H1 (cell line): Measurements from ENCODE around the gene PKP3. TPM values are rescaled to one million over a fixed set of nuclear protein-coding genes. Genes with fewer than 3 reads are reported as not detected.

Experiments used
- CTCF ChIA-PET: fragments of 300-600 bp; sonication (Branson Sonifier 250); formaldehyde crosslinking; loops from one replicate; lab custom pipeline; 2021; ENCODE audit not compliant: partially characterized antibody; lab: Charles Lee
- POLR2A ChIA-PET: fragments of 300-600 bp; sonication (Branson Sonifier 250); formaldehyde crosslinking; loops from one replicate; lab custom pipeline; 2021; ENCODE audit warnings: inconsistent platforms; ENCODE audit not compliant: partially characterized antibody; lab: Charles Lee
- DNase-seq, 2 experiments: peaks; one replicate each; pipeline versions ENCODE4 v3.0.0 to v3.0.0-alpha.2; 2010 to 2022; ENCODE audit warnings: low spot score in 2 of 2, low read depth in 1 of 2, mixed read lengths in 1 of 2
- FAIRE-seq: peaks from 2 replicates; lab custom pipeline; 2011; peaks lifted over from hg19 to GRCh38; lab: Jason Lieb, UNC
- H2AFZ ChIP-seq: 2 replicates; pipeline ENCODE4 v1.8.1; 2012; ENCODE audit warnings: low read length, inconsistent platforms
- H2AK5ac ChIP-seq: 2 replicates; pipeline ENCODE4 v1.6.1; 2013; ENCODE audit warnings: low read depth, low read length
- H2BK120ac ChIP-seq: replicated peaks from 2 replicates; pipeline ENCODE3; 2013; ENCODE audit warnings: low read depth, low read length, inconsistent platforms
- H2BK12ac ChIP-seq: 2 replicates; pipeline ENCODE4 v1.6.1; 2013; ENCODE audit warnings: low read depth, low read length
- H2BK15ac ChIP-seq: 2 replicates; pipeline ENCODE4 v1.6.1; 2013; ENCODE audit warnings: low read length
- H2BK20ac ChIP-seq: 2 replicates; pipeline ENCODE4 v1.6.1; 2013; ENCODE audit warnings: low read length
- H2BK5ac ChIP-seq: 2 replicates; pipeline ENCODE4 v1.6.1; 2013; ENCODE audit warnings: low read depth, low read length
- H3K14ac ChIP-seq: 2 replicates; pipeline ENCODE4 v1.6.1; 2013; ENCODE audit warnings: inconsistent platforms; ENCODE audit not compliant: insufficient read length
- H3K18ac ChIP-seq: 2 replicates; pipeline ENCODE4 v1.6.1; 2013; ENCODE audit warnings: low read length; ENCODE audit errors: extremely low read depth
- H3K23ac ChIP-seq: 2 replicates; pipeline ENCODE4 v1.6.1; 2013; ENCODE audit warnings: inconsistent platforms; ENCODE audit not compliant: insufficient read length
- H3K23me2 ChIP-seq: 2 replicates; pipeline ENCODE4 v1.6.1; 2013; ENCODE audit warnings: low read depth, low read length
- H3K27ac ChIP-seq: 2 replicates; pipeline ENCODE4 v1.6.1; 2011; ENCODE audit warnings: low read depth, low read length, inconsistent platforms
- H3K27me3 ChIP-seq, 4 experiments: replicated peaks in 1 of 4; 1 replicate in 1 of 4; 2 replicates in 3 of 4; pipeline versions ENCODE4 v1.6.1 to v1.8.1; 2011 to 2013; ENCODE audit warnings: low read length in 3 of 4, mild to moderate bottlenecking in 3 of 4, inconsistent platforms in 2 of 4, mixed read lengths in 2 of 4, moderate library complexity in 1 of 4; ENCODE audit not compliant: control insufficient read depth in 3 of 4, insufficient read depth in 3 of 4; ENCODE audit errors: extremely low read depth in 1 of 4
- H3K36me3 ChIP-seq, 4 experiments: 2 replicates each; pipeline versions ENCODE4 v1.6.1 to v1.8.1; 2011 to 2013; ENCODE audit warnings: mild to moderate bottlenecking in 4 of 4, low read length in 3 of 4, moderate library complexity in 2 of 4, control low read depth in 1 of 4, inconsistent platforms in 1 of 4; ENCODE audit not compliant: insufficient read depth in 4 of 4, control insufficient read depth in 2 of 4
- H3K4ac ChIP-seq: replicated peaks from 2 replicates; pipeline ENCODE3; 2013; ENCODE audit warnings: low read length, low read depth, mixed read lengths, inconsistent platforms; ENCODE audit not compliant: insufficient read length
- H3K4me1 ChIP-seq, 4 experiments: replicated peaks in 1 of 4; 1 replicate in 1 of 4; 2 replicates in 3 of 4; pipeline versions ENCODE4 v1.6.1 to v1.8.1; 2011 to 2013; ENCODE audit warnings: low read length in 3 of 4, inconsistent platforms in 2 of 4, mixed read lengths in 1 of 4; ENCODE audit not compliant: insufficient read depth in 4 of 4, control insufficient read depth in 3 of 4
- H3K4me2 ChIP-seq, 2 experiments: 2 replicates each; pipeline versions ENCODE4 v1.6.1 to v1.8.1; 2011 to 2013; ENCODE audit warnings: low read depth in 2 of 2, low read length in 2 of 2, control low read depth in 1 of 2, inconsistent platforms in 1 of 2, mild to moderate bottlenecking in 1 of 2; ENCODE audit not compliant: insufficient read depth in 1 of 2
- H3K4me3 ChIP-seq, 4 experiments: fragments of 200-600, 300-600 bp in 1 of 4; sonication (generic), shearing (Covaris generic), sonication (Bioruptor Twin) in 1 of 4; 2 replicates each; pipeline versions ENCODE4 v1.5.1 to v1.8.1; 2011 to 2016; ENCODE audit warnings: low read length in 4 of 4, low read depth in 3 of 4, control low read depth in 2 of 4, inconsistent platforms in 2 of 4, mild to moderate bottlenecking in 2 of 4, mixed read lengths in 1 of 4, moderate library complexity in 1 of 4; ENCODE audit not compliant: insufficient read depth in 2 of 4; ENCODE audit errors: extremely low read depth in 1 of 4
- H3K56ac ChIP-seq: replicated peaks from 2 replicates; pipeline ENCODE3; 2013; ENCODE audit warnings: low read depth, mild to moderate bottlenecking, mixed read lengths, low read length, inconsistent platforms; ENCODE audit not compliant: insufficient read length
- H3K79me1 ChIP-seq: 2 replicates; pipeline ENCODE4 v1.6.1; 2013; ENCODE audit warnings: low read depth, low read length, control low read depth
- H3K79me2 ChIP-seq, 2 experiments: 2 replicates each; pipeline versions ENCODE4 v1.6.1 to v1.8.1; 2012 to 2013; ENCODE audit warnings: low read length in 2 of 2, mild to moderate bottlenecking in 2 of 2, inconsistent platforms in 1 of 2; ENCODE audit not compliant: insufficient read depth in 2 of 2, control insufficient read depth in 1 of 2
- H3K9ac ChIP-seq, 4 experiments: replicated peaks in 1 of 4; 1 replicate in 1 of 4; 2 replicates in 3 of 4; pipeline versions ENCODE4 v1.6.1 to v1.8.1; 2011 to 2013; ENCODE audit warnings: low read depth in 3 of 4, low read length in 3 of 4, control low read depth in 2 of 4, mild to moderate bottlenecking in 2 of 4, moderate library complexity in 2 of 4, inconsistent platforms in 1 of 4; ENCODE audit errors: extremely low read depth in 1 of 4
- H3K9me3 ChIP-seq, 2 experiments: 2 replicates each; pipeline versions ENCODE4 v1.6.1 to v1.8.1; 2012 to 2013; ENCODE audit warnings: mild to moderate bottlenecking in 2 of 2, moderate library complexity in 2 of 2, control low read depth in 1 of 2, inconsistent platforms in 1 of 2, low read depth in 1 of 2, low read length in 1 of 2, mixed read lengths in 1 of 2; ENCODE audit not compliant: insufficient read depth in 2 of 2
- H4K20me1 ChIP-seq, 2 experiments: replicated peaks in 1 of 2; 2 replicates each; pipeline versions ENCODE3 to v1.8.1; 2011 to 2013; ENCODE audit warnings: inconsistent platforms in 2 of 2, low read length in 2 of 2, mild to moderate bottlenecking in 1 of 2; ENCODE audit not compliant: insufficient read depth in 2 of 2, control insufficient read depth in 1 of 2
- H4K5ac ChIP-seq: 2 replicates; pipeline ENCODE4 v1.6.1; 2013; ENCODE audit warnings: low read length, low read depth, mixed read lengths, inconsistent platforms; ENCODE audit not compliant: insufficient read length
- H4K8ac ChIP-seq: 2 replicates; pipeline ENCODE4 v1.8.0; 2013; ENCODE audit warnings: mild to moderate bottlenecking, moderate library complexity, low read length, inconsistent platforms; ENCODE audit not compliant: insufficient read depth; ENCODE audit errors: extremely low read depth
- H4K91ac ChIP-seq: replicated peaks from 2 replicates; pipeline ENCODE3; 2013; ENCODE audit warnings: low read length, mixed read lengths, inconsistent platforms; ENCODE audit not compliant: insufficient read length
- ATF2 ChIP-seq: IDR thresholded peaks from 2 replicates; pipeline ENCODE4 v1.6.1; 2012; ENCODE audit warnings: low read length, inconsistent platforms
- CEBPB ChIP-seq: IDR thresholded peaks from 2 replicates; pipeline ENCODE4 v1.6.1; 2012; ENCODE audit warnings: low read depth, low read length
- CTBP2 ChIP-seq: IDR thresholded peaks from 2 replicates; pipeline ENCODE4 v1.7.0; 2011; ENCODE audit warnings: borderline replicate concordance, mild to moderate bottlenecking, moderate library complexity, mixed read lengths, low read length; ENCODE audit not compliant: insufficient read depth, insufficient read length
- E2F6 ChIP-seq: IDR thresholded peaks from 2 replicates; pipeline ENCODE4 v1.6.1; 2012; ENCODE audit warnings: inconsistent platforms
- EP300 ChIP-seq, 2 experiments: IDR thresholded peaks; 1 replicate in 1 of 2; 2 replicates in 1 of 2; pipeline ENCODE4 v1.6.1; 2011 to 2012; ENCODE audit warnings: low read depth in 2 of 2, low read length in 2 of 2, mild to moderate bottlenecking in 2 of 2, borderline replicate concordance in 1 of 2, inconsistent platforms in 1 of 2, moderate library complexity in 1 of 2
- NANOG ChIP-seq: IDR thresholded peaks from 2 replicates; pipeline ENCODE4 v1.6.1; 2011; ENCODE audit warnings: low read length, low read depth, mild to moderate bottlenecking, inconsistent platforms; ENCODE audit not compliant: insufficient read depth, poor library complexity, severe bottlenecking
- RFX5 ChIP-seq: IDR thresholded peaks from 2 replicates; pipeline ENCODE4 v1.6.1; 2011; ENCODE audit warnings: low read depth, low read length, improper control_type of control experiment, borderline replicate concordance
- SRF ChIP-seq: IDR thresholded peaks from 2 replicates; pipeline ENCODE4 v1.6.1; 2011; ENCODE audit warnings: mild to moderate bottlenecking, low read depth, low read length, moderate library complexity
- USF2 ChIP-seq: IDR thresholded peaks from 2 replicates; pipeline ENCODE4 v1.6.1; 2011; ENCODE audit warnings: low read length, improper control_type of control experiment
- WGBS, 2 experiments: shearing (Covaris generic) in 1 of 2; methylation state at CpG; one replicate each; pipeline versions ENCODE4 v1.1.6 to v1.1.7; 2013 to 2015; ENCODE audit warnings: low lambda C conversion rate in 2 of 2, mixed read lengths in 2 of 2, inconsistent platforms in 1 of 2, low coverage in 1 of 2, missing lambda C conversion rate in 1 of 2; ENCODE audit not compliant: insufficient replicate concordance in 2 of 2, insufficient coverage in 1 of 2, insufficient read length in 1 of 2; ENCODE audit errors: extremely low coverage in 1 of 2, missing lambda C conversion rate in 1 of 2; 5-methylcytosine and 5-hydroxymethylcytosine counted together
- polyA plus RNA-seq, 7 experiments: library from polyadenylated mRNA; depleted of rRNA in 3 of 7; stranded (reverse) in 5 of 7; unstranded in 2 of 7; fragments of >200 nt in 5 of 7; fragments of 200-250 nt in 2 of 7; gene quantifications; 1 replicate in 5 of 7; 2 replicates in 1 of 7; 4 replicates in 1 of 7; pipeline versions ENCODE4 v1.2.1 to v1.2.3, GENCODE V29; 2011 to 2013; ENCODE audit warnings: missing spikeins in 2 of 7, mixed read lengths in 2 of 7
- total RNA-seq: library from RNA; stranded (reverse); fragmentation: NEBNext Ultra II Directional; extraction: Animal tissue kit (Norgen Biotek cat#: 25700); gene quantifications from 2 replicates; pipeline ENCODE4 v1.2.1, GENCODE V29; 2021

PKP3 gene
- total and polyA plus RNA-seq, 2 of the 8 experiments (the other 6 are each of a cell fraction or from before 2014, with no cell fraction given), result 16.7 to 28.7 TPM

- CTCF ChIA-PET, result interaction anchor here (1.7 kb wide), 1 partner anchor 15 kb away, joined by 5 read pairs; no protein-coding TSS in a partner anchor
- no peak overlapping the region for H3K56ac ChIP-seq
- H2BK20ac ChIP-seq, result no peak overlapping the region
- no peaks in the 10 kb centered on the region; a peak in 1 of 7 replicates for H3K4me1 ChIP-seq
- no peak overlapping the region for H3K4me2 ChIP-seq
- H3K27me3 ChIP-seq, result no peaks in the 10 kb centered on the region
- no peak overlapping the region for H2AK5ac ChIP-seq
- no peaks in the 10 kb centered on the region for H3K79me2 ChIP-seq
- H2AFZ ChIP-seq, result no peak overlapping the region
- H3K9ac ChIP-seq, result no peak overlapping the region
- H3K36me3 ChIP-seq, result 0 out of 8 replicates have a peak, but pooled peaks cover 0 to 2% (median 0%) of the 10 kb centered on the region in 4 experiments
- H2BK12ac ChIP-seq, result no peak overlapping the region
- no peak overlapping the region for H2BK120ac ChIP-seq
- no peak overlapping the region for H3K4ac ChIP-seq
- no peak overlapping the region for H4K91ac ChIP-seq
- peaks cover 6 to 10% of the 10 kb centered on the region in 2 experiments; a peak in 3 of 4 replicates for H3K9me3 ChIP-seq
- H2BK15ac ChIP-seq, result no peak overlapping the region
- H3K23ac ChIP-seq, result no peak overlapping the region
- no peaks in the 10 kb centered on the region for H3K23me2 ChIP-seq
- H2BK5ac ChIP-seq, result no peak overlapping the region
- H3K14ac ChIP-seq, result no peak overlapping the region
- no peaks in the 10 kb centered on the region for H4K20me1 ChIP-seq
- H3K27ac ChIP-seq, result no peak overlapping the region
- H3K79me1 ChIP-seq, result no peaks in the 10 kb centered on the region
- peak overlapping the region; percentile 14; the same call in 1 of the 2 replicates for H4K8ac ChIP-seq
- H3K4me3 ChIP-seq, result no peak overlapping the region
- no peak overlapping the region for H4K5ac ChIP-seq
- FAIRE-seq, result no peak
- no peak for DNase-seq
- WGBS, 2 experiments, result 94% methylated on average over 13 of the region's 17 CpGs; no CpG with 5 or more reads in 1 of the 2 experiments
- H3K18ac ChIP-seq, result no peak overlapping the region
- POLR2A ChIA-PET, result interaction anchor here (0.7 kb wide), 2 partner anchors 20 to 22 kb away, joined by 3 to 5 read pairs; no protein-coding TSS in a partner anchor
- TF ChIP-seq EP300 (IDR thresholded peaks at IDR 0.05; ENCODE audit: borderline replicate concordance in 1 of 2, low read depth in 2 of 2, low read length in 2 of 2) (no peak), CTBP2 (no peak), SRF (no peak), E2F6 (no peak), USF2 (no peak), ATF2 (no peak), CEBPB (no peak), RFX5 (no peak), NANOG (no peak)
These were observed 39.1 kb downstream of the PKP3 start for GRCh38 chr11:433111-433510.
